HG03457 (cell line): ENCODE data around the gene FATE1.
"Not testable (repeated sequence)": the region's sequence is repeated elsewhere in the genome, so short reads cannot be mapped to it uniquely, and the experiment has no call there.

Experiments used
- ATAC-seq: cut with Tn5 transposase; IDR thresholded peaks from one replicate; pipeline ENCODE4 v1.9.1; 2021; ENCODE audit warnings: moderate number of reproducible peaks; ENCODE audit not compliant: unreplicated experiment

The FATE1 gene

GRCh38 chrX:151715752-151716151, at the start of gene FATE1:
TSS of gene FATE1 (plus strand) at chrX:151716035. CDS start at chrX:151716120, 85 bp downstream.
- no peak for ATAC-seq

GRCh38 chrX:151675121-151675746, 40.6 kb upstream of the FATE1 start:
- ATAC-seq, result no peak

GRCh38 chrX:151676196-151676595, 39.6 kb upstream of the FATE1 start:
- no peak for ATAC-seq

- ATAC-seq, result no peak
Measured at GRCh38 chrX:151679798-151680402, 35.9 kb upstream of the FATE1 start.

- ATAC-seq, result no peak
Measured at GRCh38 chrX:151680805-151681204, 35.0 kb upstream of the FATE1 start.

GRCh38 chrX:151687635-151688034, 28.2 kb upstream of the FATE1 start:
- no peak for ATAC-seq

- ATAC-seq, result no peak
Measured at GRCh38 chrX:151688695-151689094, 27.1 kb upstream of the FATE1 start.

GRCh38 chrX:151692825-151693224, 23.0 kb upstream of the FATE1 start:
- ATAC-seq, result no peak

GRCh38 chrX:151694121-151694520, 21.7 kb upstream of the FATE1 start:
- ATAC-seq, result no peak

GRCh38 chrX:151694661-151695582, 20.9 kb upstream of the FATE1 start, which contains the start of gene PRRG3:
TSS of gene PRRG3 (plus strand) at chrX:151695458. CDS start at chrX:151698815, 3,357 bp downstream.
- no peak for ATAC-seq

- no peak for ATAC-seq
Measured at GRCh38 chrX:151695583-151696340, 20.1 kb upstream of the FATE1 start.

GRCh38 chrX:151697082-151697481, 18.8 kb upstream of the FATE1 start:
- ATAC-seq, result not testable (repeated sequence)

- no peak for ATAC-seq
Measured at GRCh38 chrX:151697522-151697921, 18.3 kb upstream of the FATE1 start.

GRCh38 chrX:151698485-151698884, 17.4 kb upstream of the FATE1 start:
- no peak for ATAC-seq

GRCh38 chrX:151699746-151700145, 16.1 kb upstream of the FATE1 start:
- ATAC-seq, result no peak

GRCh38 chrX:151700581-151700980, 15.3 kb upstream of the FATE1 start:
- ATAC-seq, result no peak

GRCh38 chrX:151701071-151701470, 14.8 kb upstream of the FATE1 start:
- ATAC-seq, result no peak

GRCh38 chrX:151701531-151701930, 14.3 kb upstream of the FATE1 start:
- ATAC-seq, result no peak

GRCh38 chrX:151702026-151702714, 13.7 kb upstream of the FATE1 start:
- no peak for ATAC-seq

GRCh38 chrX:151702741-151703340, 13.0 kb upstream of the FATE1 start:
- no peak for ATAC-seq
